HG02571 (cell line): ENCODE measurements around the gene LCE1F.

Experiments
- ATAC-seq: cut with Tn5 transposase; IDR thresholded peaks from one replicate; pipeline ENCODE4 v1.9.1; 2021; ENCODE audit warnings: mild to moderate bottlenecking, moderate library complexity; ENCODE audit not compliant: unreplicated experiment

LCE1F gene, protein sequence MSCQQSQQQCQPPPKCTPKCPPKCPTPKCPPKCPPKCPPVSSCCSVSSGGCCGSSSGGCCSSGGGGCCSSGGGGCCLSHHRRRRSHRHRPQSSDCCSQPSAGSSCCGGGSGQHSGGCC

GRCh38 chr1:152774875-152775274, at the start of gene LCE1F:
TSS of gene LCE1F (plus strand) at chr1:152775140. CDS start at chr1:152776372, 1,232 bp downstream.
- ATAC-seq = no peak

DNA sequence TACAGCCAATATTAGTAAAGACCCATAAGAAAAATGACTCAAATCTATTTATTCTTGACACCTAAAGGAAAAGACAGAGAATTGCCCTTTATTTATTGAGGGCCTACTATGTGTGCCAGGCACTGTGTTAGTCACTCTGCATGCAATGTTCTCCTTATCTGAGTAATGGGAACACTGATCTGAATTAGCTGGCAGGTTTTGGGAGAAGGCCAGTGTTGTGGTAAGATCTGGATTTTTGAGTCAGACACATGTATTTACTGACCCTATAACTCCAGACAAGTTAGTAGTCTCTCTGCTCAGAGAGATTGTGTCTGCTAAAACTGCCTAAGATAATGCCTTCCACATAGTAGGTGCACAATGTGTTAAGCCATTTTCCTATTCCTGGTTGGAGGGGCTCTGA, 49.7 kb upstream of the LCE1F start:
- no peak for ATAC-seq

DNA sequence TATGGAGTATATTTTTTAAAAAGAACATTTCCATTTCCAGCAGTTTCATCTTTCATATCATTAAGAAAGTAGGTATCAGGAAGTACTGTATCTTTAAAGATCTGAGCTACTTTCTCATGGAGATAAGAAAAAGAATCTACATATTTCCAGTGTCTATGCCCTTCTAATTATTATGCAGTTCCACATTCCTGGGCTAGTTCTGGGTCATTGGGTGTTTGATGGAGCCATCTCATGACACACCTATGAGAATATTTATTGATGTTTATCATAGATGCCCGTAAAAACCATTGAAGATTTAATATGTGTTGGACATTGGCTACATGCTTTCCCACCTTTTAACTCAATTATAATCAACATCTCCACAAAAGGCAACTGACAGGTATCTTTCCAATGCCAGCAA, 46.0 kb upstream of the LCE1F start:
- ATAC-seq = no peak

- no peak for ATAC-seq
These were observed 39.3 kb upstream of the LCE1F start for GRCh38 chr1:152735648-152736047.

DNA sequence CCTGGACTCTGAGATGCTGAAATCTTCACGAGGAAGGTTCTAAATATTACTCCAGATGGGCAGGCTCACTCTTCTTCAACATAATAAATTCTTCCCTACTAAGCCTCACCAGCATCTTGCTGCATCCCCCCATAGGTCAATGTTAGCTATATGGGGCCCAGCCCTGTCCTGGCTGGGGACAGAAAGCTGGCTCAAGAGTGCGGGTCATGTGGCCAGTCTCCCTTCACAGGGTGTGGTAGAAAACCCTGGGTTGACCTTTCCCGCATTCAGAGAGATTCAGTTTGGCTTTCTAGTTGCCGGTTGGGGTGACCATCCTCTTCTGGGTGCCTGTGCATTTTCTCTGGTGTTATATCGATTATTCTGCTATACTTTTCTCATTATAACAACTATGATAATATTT, 36.9 kb upstream of the LCE1F start:
- ATAC-seq = no peak

- ATAC-seq = no peak
These were observed 35.1 kb upstream of the LCE1F start for GRCh38 chr1:152739841-152740240.

- ATAC-seq = no peak
These were observed 33.3 kb upstream of the LCE1F start for GRCh38 chr1:152741656-152742055.

GRCh38 chr1:152743371-152744145, 31.4 kb upstream of the LCE1F start:
- no peak for ATAC-seq

DNA sequence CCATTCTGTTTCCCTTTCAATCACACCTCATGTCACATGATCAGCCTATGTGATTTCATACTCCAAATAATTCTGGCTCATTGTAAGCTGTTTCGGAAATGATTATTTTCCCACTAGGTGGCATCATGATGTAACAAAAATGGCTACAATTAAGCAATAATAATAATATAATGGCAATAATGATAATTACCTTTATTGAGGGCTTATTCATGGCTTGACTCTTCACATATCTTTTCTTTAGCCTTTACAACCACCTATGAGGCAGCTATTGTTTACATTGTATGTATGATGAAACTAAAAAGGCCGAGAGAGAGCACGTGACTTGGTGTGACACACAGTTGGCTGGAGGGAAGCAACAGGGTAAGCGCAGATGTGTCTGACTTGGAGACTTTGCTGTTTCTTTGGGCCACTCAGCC, 29.6 kb upstream of the LCE1F start:
- ATAC-seq = no peak

DNA sequence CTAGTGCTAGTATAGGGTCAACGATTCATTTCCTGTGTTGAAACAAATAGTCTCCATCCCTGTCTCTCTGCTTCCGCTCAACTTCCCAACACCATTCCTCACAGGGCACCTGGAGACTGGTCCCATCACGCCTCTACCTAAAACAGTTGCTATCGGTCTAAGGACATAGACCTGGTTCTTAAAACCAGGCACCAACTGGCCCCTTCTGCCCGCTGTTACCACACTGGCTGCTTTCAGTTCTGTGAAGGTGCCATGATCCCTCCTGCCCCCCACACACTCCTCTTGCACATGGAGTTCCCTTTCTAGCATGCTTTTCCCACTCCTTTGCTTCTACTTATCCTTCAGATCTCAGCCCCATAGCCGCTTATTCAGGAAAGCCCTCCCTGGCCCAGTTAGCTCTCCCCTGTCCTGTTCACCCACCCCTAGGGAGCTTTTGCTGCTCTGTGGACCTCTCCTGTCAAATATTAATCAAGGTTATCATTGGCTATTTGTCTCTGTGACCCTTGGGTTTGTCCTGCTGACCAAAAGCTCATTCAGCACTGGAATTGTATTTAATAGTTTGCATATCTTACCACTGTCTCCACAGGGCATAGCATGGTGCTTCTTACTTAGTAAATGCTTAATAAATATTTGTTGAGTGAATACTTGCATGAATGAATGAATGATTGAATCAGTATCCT, 29.0 kb upstream of the LCE1F start:
- ATAC-seq = no peak

DNA sequence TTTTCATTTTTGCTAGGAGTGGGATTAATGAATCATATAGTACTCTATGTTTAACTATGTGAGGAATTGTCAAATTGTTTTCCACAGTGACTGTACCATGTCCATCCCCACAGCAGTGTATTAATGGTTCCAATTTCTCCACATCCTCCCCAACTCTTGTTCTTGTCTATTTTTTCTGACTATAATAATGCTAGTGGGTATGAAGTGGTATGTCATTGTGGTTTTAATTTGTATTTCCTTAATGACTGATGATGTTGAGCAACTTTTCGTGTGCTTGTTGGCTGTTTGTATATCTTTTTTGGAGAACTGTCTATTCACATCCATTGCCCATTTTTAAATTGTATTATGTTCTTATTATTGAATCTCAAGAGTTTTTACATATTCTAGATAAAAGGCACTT, 27.1 kb upstream of the LCE1F start:
- ATAC-seq = no peak

GRCh38 chr1:152752225-152752624, 22.7 kb upstream of the LCE1F start:
- no peak for ATAC-seq

DNA sequence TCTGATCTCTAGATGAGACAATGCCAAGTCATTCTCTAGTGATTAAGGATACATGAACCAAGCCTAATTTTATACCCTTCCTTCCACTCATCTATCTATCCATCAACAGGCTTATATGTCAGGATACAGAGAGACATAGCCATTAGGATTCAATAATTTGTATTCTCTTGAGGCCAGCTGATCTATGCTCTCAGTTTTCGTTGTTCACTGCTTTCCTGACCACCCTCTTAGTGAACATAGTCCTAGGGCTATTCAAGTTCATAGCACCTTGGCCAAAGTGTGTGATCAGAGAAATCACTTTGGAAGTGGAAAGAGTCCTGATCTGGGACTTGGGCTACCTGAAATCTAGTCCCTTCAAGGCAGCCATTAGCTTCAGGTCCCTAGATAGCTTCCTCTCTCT, 21.4 kb upstream of the LCE1F start:
- ATAC-seq = no peak

GRCh38 chr1:152756872-152757271, 18.1 kb upstream of the LCE1F start:
- ATAC-seq = no peak

- ATAC-seq = no peak
These were observed 17.2 kb upstream of the LCE1F start, which contains the start of gene KPRP for GRCh38 chr1:152757747-152758146. TSS of gene KPRP (plus strand) at chr1:152758025. CDS start at chr1:152759589, 1,564 bp downstream.

- no peak for ATAC-seq
These were observed 16.3 kb upstream of the LCE1F start for GRCh38 chr1:152758636-152759035.

DNA sequence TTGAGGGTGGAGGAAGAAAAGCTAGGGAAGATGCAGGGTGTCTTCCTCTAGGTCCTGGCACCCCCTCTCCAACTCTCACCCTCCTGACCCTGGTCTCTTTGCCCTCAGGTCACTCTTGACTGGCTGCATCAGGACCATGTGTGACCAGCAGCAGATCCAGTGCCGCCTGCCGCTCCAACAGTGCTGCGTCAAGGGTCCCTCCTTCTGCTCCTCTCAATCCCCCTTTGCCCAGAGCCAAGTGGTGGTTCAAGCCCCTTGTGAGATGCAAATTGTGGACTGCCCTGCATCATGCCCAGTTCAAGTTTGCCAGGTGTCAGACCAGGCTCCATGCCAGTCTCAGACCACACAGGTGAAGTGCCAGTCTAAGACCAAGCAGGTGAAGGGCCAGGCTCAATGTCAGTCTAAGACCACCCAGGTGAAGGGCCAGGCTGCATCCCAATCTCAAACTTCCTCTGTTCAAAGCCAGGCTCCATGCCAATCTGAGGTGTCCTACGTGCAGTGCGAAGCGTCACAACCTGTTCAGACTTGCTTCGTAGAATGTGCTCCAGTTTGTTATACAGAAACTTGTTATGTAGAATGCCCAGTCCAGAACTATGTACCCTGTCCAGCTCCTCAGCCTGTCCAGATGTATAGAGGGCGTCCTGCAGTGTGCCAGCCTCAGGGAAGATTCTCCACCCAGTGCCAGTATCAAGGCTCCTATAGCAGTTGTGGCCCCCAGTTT, 15.3 kb upstream of the LCE1F start:
- no peak for ATAC-seq

GRCh38 chr1:152760551-152761190, 14.3 kb upstream of the LCE1F start:
- ATAC-seq = no peak

GRCh38 chr1:152761609-152762213, 13.2 kb upstream of the LCE1F start:
- ATAC-seq = no peak

DNA sequence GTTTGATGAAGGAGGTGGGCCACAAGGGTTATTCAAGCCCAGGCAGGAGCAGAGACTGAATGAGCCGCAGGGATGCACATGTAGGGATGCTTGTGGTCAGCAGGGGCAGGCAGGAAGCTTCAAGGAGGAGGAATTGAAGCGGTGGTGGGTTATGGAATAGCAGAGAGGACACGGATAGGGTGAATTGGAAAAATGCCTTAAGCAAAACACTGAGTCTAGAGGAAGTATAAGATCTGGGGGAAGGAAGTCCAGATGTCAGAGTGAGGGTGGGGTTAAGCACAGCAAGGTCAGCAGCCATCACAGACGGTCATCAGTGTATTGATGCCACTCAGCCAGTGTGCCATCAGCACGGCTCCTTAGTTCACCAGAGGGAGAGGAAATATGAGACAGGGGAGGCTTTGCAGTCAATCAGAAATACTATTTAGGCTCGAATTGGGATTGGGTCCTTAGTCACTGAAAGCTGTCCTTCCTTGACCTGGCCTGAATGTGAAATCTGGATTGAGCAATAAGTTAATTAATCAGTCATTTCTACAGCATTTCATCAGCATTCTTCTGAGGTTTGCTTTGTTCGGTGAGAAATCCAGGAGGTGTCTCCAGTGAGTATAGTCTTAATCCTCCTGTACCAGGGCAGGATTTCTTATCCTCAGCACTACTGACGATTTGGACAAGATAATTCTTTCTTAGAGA, 6.0 kb upstream of the LCE1F start:
- ATAC-seq = no peak
